GM20000 (cell line): ENCODE results near the gene AZGP1.
A peak's percentile ranks its signal among the peaks of the same experiment; 100 is the strongest.

ENCODE experiments used
- DNase-seq: peaks from one replicate; pipeline ENCODE4 v3.0.0; 2012; ENCODE audit warnings: low spot score
- TF ChIP-seq, protein P1 (sequence below): IDR thresholded peaks from 2 replicates; pipeline ENCODE4 v1.5.1; 2012; ENCODE audit warnings: mild to moderate bottlenecking, control low read depth; ENCODE audit errors: extremely low read depth, missing control alignments

AZGP1 gene

GRCh38 chr7:99930376-99930775 is 45.5 kb downstream of the AZGP1 start:
- TF ChIP-seq, protein P1, sequence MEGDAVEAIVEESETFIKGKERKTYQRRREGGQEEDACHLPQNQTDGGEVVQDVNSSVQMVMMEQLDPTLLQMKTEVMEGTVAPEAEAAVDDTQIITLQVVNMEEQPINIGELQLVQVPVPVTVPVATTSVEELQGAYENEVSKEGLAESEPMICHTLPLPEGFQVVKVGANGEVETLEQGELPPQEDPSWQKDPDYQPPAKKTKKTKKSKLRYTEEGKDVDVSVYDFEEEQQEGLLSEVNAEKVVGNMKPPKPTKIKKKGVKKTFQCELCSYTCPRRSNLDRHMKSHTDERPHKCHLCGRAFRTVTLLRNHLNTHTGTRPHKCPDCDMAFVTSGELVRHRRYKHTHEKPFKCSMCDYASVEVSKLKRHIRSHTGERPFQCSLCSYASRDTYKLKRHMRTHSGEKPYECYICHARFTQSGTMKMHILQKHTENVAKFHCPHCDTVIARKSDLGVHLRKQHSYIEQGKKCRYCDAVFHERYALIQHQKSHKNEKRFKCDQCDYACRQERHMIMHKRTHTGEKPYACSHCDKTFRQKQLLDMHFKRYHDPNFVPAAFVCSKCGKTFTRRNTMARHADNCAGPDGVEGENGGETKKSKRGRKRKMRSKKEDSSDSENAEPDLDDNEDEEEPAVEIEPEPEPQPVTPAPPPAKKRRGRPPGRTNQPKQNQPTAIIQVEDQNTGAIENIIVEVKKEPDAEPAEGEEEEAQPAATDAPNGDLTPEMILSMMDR, result no peak
- no peak for DNase-seq

- TF ChIP-seq, protein P1, result no peak
- DNase-seq, result no peak
Measured at GRCh38 chr7:99929730-99930053, 46.1 kb downstream of the AZGP1 start.

DNA sequence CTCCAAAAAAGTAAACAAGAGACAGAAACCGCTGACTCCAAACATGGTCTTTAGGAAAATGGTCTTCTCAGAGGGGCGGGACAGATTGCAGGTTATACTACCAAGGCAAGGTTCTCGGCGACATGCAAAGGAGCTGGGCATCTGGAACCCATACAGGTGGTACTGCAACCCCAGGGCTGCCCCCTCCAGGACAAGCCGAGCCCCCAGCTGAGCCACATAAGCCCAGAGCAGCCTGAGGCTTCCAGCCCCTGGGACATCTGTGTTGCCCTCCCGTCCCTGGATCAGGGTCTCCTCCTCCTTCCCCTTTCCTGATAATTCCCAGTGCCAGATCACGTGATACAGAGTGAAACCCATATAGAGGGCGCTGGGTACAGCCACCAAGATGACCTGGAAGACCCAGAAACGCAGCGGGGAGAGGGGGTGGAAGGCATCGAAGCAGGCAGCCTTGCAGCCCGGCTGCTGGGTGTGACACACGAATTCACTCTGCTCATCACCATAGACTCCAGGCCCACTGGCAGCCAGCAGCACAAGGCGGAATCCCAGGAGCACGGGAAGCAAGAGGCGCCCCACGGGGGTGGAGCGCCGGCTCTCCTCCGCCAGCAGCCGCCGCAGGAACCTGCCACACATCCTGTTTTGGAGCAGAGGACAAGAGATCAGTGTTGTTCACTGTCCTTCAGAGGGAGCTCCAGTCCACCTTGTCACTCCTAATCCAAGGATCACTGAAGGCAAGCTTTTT is 46.7 kb downstream of the AZGP1 start, which contains the start of gene GJC3:
TSS of gene GJC3 (minus strand) at position 627 of the 736 bp plus-strand sequence. CDS start at position 627, 0 bp downstream.
- TF ChIP-seq, protein P1, result no peak
- DNase-seq, result peak; percentile 53

DNA sequence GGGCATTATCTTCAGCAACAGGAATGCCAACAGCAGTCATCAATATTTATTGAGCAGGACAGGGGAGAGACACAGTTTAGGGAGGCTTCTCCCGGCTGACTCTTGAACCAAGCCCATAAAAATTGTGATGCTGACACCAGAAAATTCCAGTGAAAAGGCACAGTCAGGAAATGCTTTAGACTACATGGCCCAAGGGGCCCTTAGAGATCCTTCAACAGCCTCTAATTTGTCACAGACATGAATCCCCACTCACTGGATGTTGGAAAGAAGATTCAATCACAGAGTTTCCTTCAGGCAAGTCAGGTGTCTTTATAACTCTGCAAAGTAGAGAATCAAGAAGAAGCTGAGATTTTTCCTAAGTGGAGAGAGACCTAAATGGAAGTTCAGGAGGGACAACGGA is 47.6 kb downstream of the AZGP1 start:
- TF ChIP-seq, protein P1, result no peak
- DNase-seq, result no peak

DNA sequence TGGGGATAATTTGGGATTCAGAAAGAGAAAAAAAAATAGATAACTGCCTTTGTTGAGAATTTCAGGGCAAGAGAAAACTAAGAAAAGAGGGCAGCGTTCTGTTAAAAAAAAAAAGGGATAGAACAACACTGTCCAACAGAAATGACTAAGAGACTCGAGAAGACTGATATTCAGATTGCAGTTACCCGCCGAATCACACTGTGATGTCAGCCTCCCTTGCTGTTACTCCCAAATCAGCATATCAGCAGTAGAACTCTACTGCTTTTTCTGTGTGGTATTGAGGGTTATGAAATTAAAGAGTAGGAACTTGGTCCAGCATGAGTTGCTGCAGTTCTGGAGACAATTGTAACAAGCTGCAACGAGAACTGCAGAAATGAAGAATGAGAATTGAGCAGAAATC is 48.3 kb downstream of the AZGP1 start:
- TF ChIP-seq, protein P1, result no peak
- no peak for DNase-seq

DNA sequence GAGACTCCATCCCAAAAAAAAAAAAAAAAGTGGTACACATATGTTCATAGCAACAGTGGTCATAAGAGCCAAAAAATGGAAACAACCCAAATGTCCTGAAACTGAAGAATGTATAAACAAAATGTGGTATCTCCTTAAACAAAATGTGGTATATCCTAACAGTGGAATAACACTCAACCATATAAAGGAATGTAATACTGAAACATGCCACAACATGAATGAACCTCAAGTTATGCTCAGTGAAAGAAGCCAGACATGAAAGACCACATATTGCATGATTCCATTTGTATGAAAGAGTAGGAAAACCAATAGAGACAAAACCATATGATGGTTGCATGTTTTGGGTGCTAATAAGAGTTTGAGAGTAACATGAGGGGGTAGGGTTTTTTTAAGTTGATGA is 49.5 kb downstream of the AZGP1 start:
- no peak for DNase-seq
- TF ChIP-seq, protein P1, result no peak

GRCh38 chr7:99923200-99923599 is 52.6 kb downstream of the AZGP1 start:
- no peak for DNase-seq
- TF ChIP-seq, protein P1, result no peak
